ES-I3 (cell line): ENCODE results near the gene GALNTL6.

ENCODE experiments used
- H3K36me3 ChIP-seq: 2 replicates; pipeline ENCODE4 v1.6.1; 2013; ENCODE audit warnings: mild to moderate bottlenecking, low read length, control low read depth, moderate library complexity; ENCODE audit not compliant: insufficient read depth
- H3K4me1 ChIP-seq: 2 replicates; pipeline ENCODE4 v1.6.1; 2013; ENCODE audit warnings: mild to moderate bottlenecking, control low read depth, low read length; ENCODE audit not compliant: insufficient read depth
- H3K9ac ChIP-seq: 2 replicates; pipeline ENCODE4 v1.6.1; 2013; ENCODE audit warnings: low read depth, mild to moderate bottlenecking, low read length, moderate library complexity
- H3K9me3 ChIP-seq: 2 replicates; pipeline ENCODE4 v1.6.1; 2013; ENCODE audit warnings: mild to moderate bottlenecking, low read length, moderate library complexity; ENCODE audit not compliant: control insufficient read depth, insufficient read depth

The GALNTL6 gene

DNA sequence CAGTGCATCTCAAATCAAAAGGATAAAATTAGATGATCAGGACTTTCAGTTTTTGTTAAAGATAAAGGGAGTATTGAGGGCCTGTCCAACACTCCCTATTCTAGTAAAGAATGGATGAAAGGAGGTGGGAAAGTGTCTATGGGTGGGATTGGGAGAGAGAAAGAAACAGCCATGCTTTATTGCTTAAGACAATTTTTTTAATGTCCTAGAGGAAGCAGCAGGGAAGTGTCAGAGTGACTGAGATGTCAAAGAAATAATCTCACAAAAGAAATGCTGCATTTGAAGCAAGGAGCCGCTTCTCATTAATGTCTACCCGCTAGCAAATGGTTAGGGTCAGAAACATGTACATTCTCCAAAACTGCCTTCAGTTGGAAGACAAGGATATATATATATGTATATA is 1238.0 kb downstream of the GALNTL6 start:
- peaks cover 13% of the 10 kb centered on the region for H3K4me1 ChIP-seq
- no peaks in the 10 kb centered on the region for H3K9me3 ChIP-seq
- no peak overlapping the region for H3K9ac ChIP-seq
- H3K36me3 ChIP-seq = no peaks in the 10 kb centered on the region

DNA sequence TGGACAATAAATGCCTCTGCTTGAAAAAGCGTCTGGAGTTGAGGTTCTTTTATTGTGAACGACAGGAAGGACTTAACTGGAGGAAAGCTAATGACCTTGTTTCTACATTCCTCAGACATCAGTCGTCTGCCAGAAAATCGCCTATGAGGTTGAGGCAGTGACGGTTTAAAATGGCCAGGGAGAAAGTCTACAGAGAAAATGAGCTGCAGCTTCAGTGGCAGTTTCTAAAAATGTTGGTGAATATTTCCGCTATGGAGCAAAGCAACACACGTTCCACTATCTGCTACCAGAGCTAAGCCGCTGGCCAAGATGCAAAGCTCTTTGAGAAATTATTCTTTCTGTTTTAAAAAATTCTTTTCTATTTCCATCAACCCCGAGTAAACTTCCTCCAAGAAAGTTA is 1238.5 kb downstream of the GALNTL6 start:
- Histone ChIP-seq H3K9ac (no peak overlapping the region), H3K4me1 (peaks cover 16% of the 10 kb centered on the region), H3K36me3 (no peaks in the 10 kb centered on the region), H3K9me3 (no peaks in the 10 kb centered on the region)

DNA sequence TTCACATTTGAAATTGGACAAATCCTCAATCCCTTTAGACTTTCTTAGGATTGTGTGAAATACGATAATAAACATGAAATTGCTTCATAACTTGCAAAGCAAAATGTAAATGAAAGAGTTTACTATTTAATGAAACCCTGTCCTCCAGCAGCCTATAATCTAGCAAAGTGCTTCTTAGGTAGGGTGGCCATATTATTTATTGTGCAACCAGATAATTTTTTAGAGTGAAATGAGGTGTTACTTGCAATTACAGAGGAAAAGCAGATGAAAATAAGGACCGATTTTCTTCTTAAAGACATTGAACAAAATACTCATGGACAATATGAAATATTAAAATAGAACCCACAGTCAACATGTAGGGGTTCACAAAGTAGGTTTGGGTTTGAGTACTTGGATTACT is 1239.2 kb downstream of the GALNTL6 start:
- Histone ChIP-seq H3K9me3 (no peaks in the 10 kb centered on the region), H3K9ac (no peak overlapping the region), H3K36me3 (no peaks in the 10 kb centered on the region), H3K4me1 (peaks cover 16% of the 10 kb centered on the region)

DNA sequence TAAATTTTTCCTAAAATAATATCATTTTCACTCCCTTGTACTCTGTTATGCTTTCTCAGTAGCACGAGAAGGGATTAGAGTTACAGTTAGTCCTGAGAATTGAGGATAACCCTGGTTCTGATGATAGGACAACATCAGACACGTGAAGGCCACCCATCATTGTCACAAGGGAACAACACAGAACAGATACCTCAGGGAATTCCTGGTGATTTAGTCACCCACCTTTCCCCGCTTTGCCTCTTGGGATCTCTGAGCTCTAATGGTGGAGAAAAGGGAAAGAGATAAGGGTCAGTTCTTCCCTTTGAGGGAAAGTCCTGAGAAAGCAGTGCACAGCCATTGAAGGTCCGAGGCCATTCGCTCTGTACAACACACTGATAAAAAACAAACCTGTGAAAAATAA is 1243.1 kb downstream of the GALNTL6 start:
- no peaks in the 10 kb centered on the region for H3K36me3 ChIP-seq
- no peaks in the 10 kb centered on the region for H3K9me3 ChIP-seq
- H3K4me1 ChIP-seq = peaks cover 20% of the 10 kb centered on the region
- H3K9ac ChIP-seq = 0 out of 2 replicates have a peak overlapping the region, but pooled peaks have one; percentile 7

DNA sequence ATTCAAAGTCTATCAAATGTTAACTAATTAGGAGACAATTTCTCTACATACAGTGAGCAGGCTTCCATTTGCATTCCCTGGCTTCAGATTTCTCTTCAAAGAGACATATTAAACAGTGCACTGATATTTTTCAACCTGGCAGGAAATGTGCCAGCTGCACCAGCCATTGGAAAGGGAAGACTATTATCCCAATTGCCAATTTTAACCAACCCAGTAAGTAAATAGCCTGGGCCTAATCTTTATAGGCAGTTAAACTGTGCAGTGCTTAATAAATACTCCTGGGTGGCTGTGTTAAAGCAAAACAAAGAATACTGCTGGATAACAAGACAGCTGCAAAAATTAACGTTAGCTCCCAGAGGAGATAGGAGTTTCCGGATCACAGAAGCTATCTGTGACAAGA is 1243.5 kb downstream of the GALNTL6 start:
- H3K9ac ChIP-seq = no peak overlapping the region
- H3K36me3 ChIP-seq = no peaks in the 10 kb centered on the region
- H3K9me3 ChIP-seq = no peaks in the 10 kb centered on the region
- peaks cover 17% of the 10 kb centered on the region for H3K4me1 ChIP-seq

DNA sequence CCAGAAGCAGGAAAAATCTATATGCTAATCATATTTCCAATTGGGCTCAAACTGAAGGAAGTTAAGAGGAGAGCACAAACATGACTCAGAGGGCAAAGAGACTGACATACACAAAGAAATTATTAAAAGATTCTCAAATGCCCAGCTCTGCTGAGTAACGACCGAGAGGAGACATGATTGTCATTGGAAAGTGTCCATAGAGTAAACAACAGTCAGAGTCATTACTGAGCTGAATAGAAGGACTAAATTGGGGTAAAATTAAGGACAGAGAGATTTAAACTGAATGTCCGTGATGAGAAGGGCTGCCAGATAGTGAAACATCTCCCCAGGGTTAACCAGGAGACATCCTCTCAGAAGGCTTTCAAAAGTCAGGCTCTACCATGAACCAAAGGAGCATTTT is 1244.2 kb downstream of the GALNTL6 start:
- Histone ChIP-seq H3K9me3 (no peaks in the 10 kb centered on the region), H3K9ac (no peak overlapping the region), H3K36me3 (no peaks in the 10 kb centered on the region), H3K4me1 (peaks cover 10% of the 10 kb centered on the region)

DNA sequence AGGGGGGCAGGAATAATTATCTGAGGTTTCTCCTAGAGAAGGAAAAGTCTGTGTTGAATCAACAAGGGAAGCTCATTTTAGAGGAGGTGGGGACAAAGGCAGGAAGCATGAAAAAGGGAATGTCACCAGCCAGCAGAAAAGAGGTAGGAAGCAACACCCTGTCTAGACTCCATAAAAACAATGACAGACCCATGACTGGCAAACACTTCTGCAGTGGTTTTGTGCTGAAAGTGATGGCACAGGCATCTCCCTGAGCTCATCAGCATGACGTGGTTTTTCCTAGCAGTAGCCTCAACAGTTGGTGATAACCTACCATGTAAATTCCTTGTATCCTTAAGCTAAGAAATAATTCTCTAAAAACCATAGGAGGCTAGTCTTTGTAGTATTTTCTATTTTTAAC is 1244.7 kb downstream of the GALNTL6 start:
- no peak overlapping the region for H3K9ac ChIP-seq
- H3K36me3 ChIP-seq = no peaks in the 10 kb centered on the region
- H3K9me3 ChIP-seq = peaks cover 4% of the 10 kb centered on the region; the same call in 1 of the 2 replicates
- peaks cover 9% of the 10 kb centered on the region for H3K4me1 ChIP-seq

DNA sequence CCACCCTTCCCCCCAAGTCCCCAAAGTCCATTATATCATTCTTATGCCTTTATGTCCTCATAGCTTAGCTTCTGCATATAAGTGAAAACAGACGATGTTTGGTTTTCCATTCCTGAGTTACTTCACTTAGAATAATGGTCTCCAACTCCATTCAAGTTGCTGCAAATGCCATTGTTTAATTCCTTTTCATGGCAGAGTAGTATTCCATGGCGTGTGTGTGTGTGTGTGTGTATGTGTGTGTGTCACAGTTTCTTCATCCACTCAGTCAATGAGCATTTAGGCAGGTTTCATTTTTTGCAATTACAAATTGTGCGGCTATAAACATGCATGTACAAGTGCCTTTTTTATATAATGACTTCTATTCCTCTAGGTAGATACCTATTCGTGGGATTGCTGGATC is 1248.0 kb downstream of the GALNTL6 start:
- H3K9ac ChIP-seq = no peak overlapping the region
- H3K9me3 ChIP-seq = peaks cover 11% of the 10 kb centered on the region; the same call in 1 of the 2 replicates
- H3K36me3 ChIP-seq = no peaks in the 10 kb centered on the region
- peaks cover 8% of the 10 kb centered on the region for H3K4me1 ChIP-seq

DNA sequence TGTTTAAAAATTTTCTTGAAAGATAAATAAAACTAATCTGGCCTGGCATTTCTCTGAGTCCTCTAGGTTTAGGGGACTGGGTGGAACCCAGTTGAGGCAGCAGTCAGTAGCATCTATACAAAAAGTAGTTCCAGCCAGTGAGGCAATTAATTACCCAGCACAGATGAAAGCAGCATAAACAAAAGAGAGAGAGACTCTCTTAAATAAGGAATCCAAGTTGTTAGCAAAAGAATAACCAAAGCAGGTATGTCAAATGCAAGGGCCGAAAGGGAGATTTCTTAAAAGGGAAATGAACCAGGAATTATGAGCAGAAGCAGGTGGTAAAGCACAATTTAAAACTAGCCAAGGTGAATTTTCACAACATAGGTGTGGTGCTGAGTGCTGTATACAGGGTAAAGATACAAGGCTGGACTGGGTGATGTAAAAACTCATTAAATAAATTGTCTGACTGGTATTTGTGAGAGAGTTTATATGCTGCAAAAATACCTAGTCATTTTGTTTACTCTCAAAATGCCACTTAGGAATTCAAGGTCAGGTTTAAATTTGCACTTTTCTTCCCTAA is 1260.8 kb downstream of the GALNTL6 start:
- Histone ChIP-seq H3K9me3 (peaks cover 4% of the 10 kb centered on the region), H3K36me3 (no peaks in the 10 kb centered on the region), H3K9ac (no peak overlapping the region), H3K4me1 (peaks cover 25% of the 10 kb centered on the region)

DNA sequence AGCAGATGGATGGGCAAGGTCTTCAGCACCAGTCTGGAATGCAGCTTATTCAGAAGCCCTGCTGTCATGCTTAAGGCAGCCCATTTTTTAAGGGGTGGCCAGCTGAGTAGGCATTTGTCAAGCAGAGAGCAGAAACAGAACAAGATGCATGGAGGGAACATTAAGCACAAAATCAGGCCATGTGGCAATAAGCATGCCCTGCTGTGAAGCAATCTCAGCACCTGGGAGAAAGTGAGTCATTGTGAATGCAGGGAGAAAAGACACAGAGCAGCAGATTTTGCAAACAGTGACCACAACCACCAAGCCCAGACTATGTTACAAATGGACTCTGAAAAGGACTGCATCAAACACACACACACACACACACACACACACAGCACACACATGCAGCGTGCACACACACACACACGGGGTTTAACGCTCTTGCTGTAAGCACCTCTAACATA is 1261.3 kb downstream of the GALNTL6 start:
- no peak overlapping the region for H3K9ac ChIP-seq
- peaks cover under 1% of the 10 kb centered on the region; the same call in 1 of the 2 replicates for H3K9me3 ChIP-seq
- no peaks in the 10 kb centered on the region for H3K36me3 ChIP-seq
- peaks cover 25% of the 10 kb centered on the region for H3K4me1 ChIP-seq

DNA sequence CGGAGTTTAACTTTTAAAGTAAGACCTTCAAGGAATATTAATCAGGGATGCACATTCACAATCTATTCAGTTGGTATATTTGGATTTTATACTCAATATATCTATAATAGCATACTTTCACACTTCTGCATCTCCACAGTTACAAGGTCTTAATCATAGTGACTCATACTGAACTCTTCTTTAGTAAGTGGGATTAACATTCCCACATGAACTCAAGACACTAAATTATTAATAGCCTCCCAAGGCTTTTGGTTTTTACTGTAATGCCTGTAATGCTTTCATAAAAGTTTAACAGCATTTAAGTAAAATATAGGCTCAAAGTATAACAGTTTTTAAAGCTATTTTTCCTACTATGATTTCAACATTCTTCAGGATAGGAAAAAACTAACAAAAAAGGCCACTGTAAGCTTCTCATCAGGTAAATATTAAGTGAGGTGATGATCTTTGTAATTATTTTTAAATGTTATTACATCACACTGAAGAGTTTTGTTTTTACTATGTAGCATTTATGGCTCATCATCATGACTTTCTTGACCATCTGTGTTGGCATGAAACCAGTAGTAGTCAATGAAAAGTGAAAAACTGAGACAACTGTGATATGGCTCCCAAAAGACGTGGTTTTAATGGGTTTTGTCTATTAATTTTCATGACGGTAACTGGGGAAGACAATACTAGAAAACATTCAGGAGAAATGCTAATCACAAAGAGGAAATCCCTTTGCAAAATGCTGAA is 1263.9 kb downstream of the GALNTL6 start:
- peaks cover 21% of the 10 kb centered on the region for H3K4me1 ChIP-seq
- no peak overlapping the region for H3K9ac ChIP-seq
- H3K9me3 ChIP-seq = no peaks in the 10 kb centered on the region
- H3K36me3 ChIP-seq = no peaks in the 10 kb centered on the region

DNA sequence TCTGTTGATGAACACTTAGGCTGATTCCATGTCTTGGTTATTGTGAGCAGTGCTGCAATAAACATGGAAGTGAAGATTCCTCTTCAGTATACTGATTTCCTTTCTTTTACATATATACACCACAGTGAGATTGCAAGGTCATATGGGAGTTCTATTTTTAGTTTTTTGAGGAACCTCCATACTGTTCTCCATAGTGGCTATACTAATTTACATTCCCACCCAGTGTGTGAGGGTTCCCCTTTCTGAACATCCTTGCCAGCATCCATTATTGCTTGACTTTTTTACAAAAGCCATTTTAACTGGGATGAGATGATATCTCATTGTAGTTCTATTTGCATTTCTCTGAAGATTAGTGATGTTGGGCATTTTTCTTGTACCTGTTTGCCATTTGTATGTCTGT is 1274.9 kb downstream of the GALNTL6 start:
- no peaks in the 10 kb centered on the region for H3K9me3 ChIP-seq

More for the DNA sequence above, 1274.9 kb downstream of the GALNTL6 start:
- peaks cover 21% of the 10 kb centered on the region for H3K4me1 ChIP-seq
- no peak overlapping the region for H3K9ac ChIP-seq
- H3K36me3 ChIP-seq = no peaks in the 10 kb centered on the region
